ENCODE results near the gene PRKN.

Gene PRKN

GRCh38 chr6:162063666-162064065 is 663.9 kb downstream of the PRKN start:
- DNase-seq (ENCODE audit: low read depth in 2 of 2): no peak

GRCh38 chr6:162058281-162058875 is 669.2 kb downstream of the PRKN start:
- no peak for DNase-seq (ENCODE audit: low read depth in 2 of 2)

- DNase-seq (ENCODE audit: low read depth in 2 of 2): no peak
Measured at GRCh38 chr6:162056745-162057144, 670.8 kb downstream of the PRKN start.

GRCh38 chr6:162056061-162056460 is 671.5 kb downstream of the PRKN start:
- no peak for DNase-seq (ENCODE audit: low read depth in 2 of 2)

- no peak for DNase-seq (ENCODE audit: low read depth in 2 of 2)
Measured at GRCh38 chr6:162055365-162055764, 672.2 kb downstream of the PRKN start.

GRCh38 chr6:162053084-162053483 is 674.5 kb downstream of the PRKN start:
- no peak for DNase-seq (ENCODE audit: low read depth in 2 of 2)

GRCh38 chr6:162050579-162050978 is 677.0 kb downstream of the PRKN start:
- no peak for DNase-seq (ENCODE audit: low read depth in 2 of 2)

- no peak for DNase-seq (ENCODE audit: low read depth in 2 of 2)
Measured at GRCh38 chr6:162046324-162046723, 681.2 kb downstream of the PRKN start.

- no peak for DNase-seq (ENCODE audit: low read depth in 2 of 2)
Measured at GRCh38 chr6:162032620-162033019, 694.9 kb downstream of the PRKN start.

GRCh38 chr6:162029873-162030576 is 697.5 kb downstream of the PRKN start:
- no peak for DNase-seq (ENCODE audit: low read depth in 2 of 2)

GRCh38 chr6:162026843-162027242 is 700.7 kb downstream of the PRKN start:
- DNase-seq (ENCODE audit: low read depth in 2 of 2): no peak

- DNase-seq (ENCODE audit: low read depth in 2 of 2): no peak
Measured at GRCh38 chr6:162026031-162026430, 701.5 kb downstream of the PRKN start.

- DNase-seq (ENCODE audit: low read depth in 2 of 2): no peak
Measured at GRCh38 chr6:162019349-162019748, 708.2 kb downstream of the PRKN start.

GRCh38 chr6:162017536-162017935 is 710.0 kb downstream of the PRKN start:
- no peak for DNase-seq (ENCODE audit: low read depth in 2 of 2)

- DNase-seq (ENCODE audit: low read depth in 2 of 2): no peak
Measured at GRCh38 chr6:162014069-162014811, 713.3 kb downstream of the PRKN start.

- DNase-seq (ENCODE audit: low read depth in 2 of 2): no peak
Measured at GRCh38 chr6:162005372-162005771, 722.2 kb downstream of the PRKN start.

GRCh38 chr6:161996783-161997182 is 730.8 kb downstream of the PRKN start:
- DNase-seq (ENCODE audit: low read depth in 2 of 2): no peak

- DNase-seq (ENCODE audit: low read depth in 2 of 2): no peak
Measured at GRCh38 chr6:161985876-161986423, 741.6 kb downstream of the PRKN start.

- DNase-seq (ENCODE audit: low read depth in 2 of 2): no peak
Measured at GRCh38 chr6:161984713-161985112, 742.9 kb downstream of the PRKN start.

- no peak for DNase-seq (ENCODE audit: low read depth in 2 of 2)
Measured at GRCh38 chr6:161976553-161976952, 751.0 kb downstream of the PRKN start.

GRCh38 chr6:161973064-161973463 is 754.5 kb downstream of the PRKN start:
- no peak for DNase-seq (ENCODE audit: low read depth in 2 of 2)

GRCh38 chr6:161971043-161971442 is 756.5 kb downstream of the PRKN start:
- DNase-seq (ENCODE audit: low read depth in 2 of 2): no peak

All from stimulated activated CD4-positive, alpha-beta T cell treated with anti-CD3 and anti-CD28 coated beads, Interleukin-1b, Interleukin-23, amount 100 ng/mL, for 1 hour (primary cell).